GM12878 (cell line): ENCODE results near the gene TBC1D8.

Source experiments
- ATF2 ChIP-seq: IDR thresholded peaks from 2 replicates; pipeline ENCODE4 v1.6.1; 2012; ENCODE audit warnings: low read length, inconsistent platforms
- MXI1 ChIP-seq: fragments of 150-350 bp; IDR thresholded peaks from 2 replicates; pipeline ENCODE4 v1.6.1; 2011; ENCODE audit warnings: low read depth, mild to moderate bottlenecking, inconsistent platforms, low read length, improper control_type of control experiment
- SMC3 ChIP-seq: IDR thresholded peaks from 2 replicates; pipeline ENCODE4 v1.6.1; 2011; ENCODE audit warnings: low read length, improper control_type of control experiment, borderline replicate concordance
- TF ChIP-seq, protein P1 (sequence below), 3 experiments: IDR thresholded peaks in 2 of 3; conservative IDR thresholded peaks in 1 of 3; 2 replicates each; pipeline ENCODE4 v1.5.1; 2011; ENCODE audit warnings: low read depth in 3 of 3, low read length in 3 of 3, mild to moderate bottlenecking in 3 of 3, control low read depth in 2 of 3, moderate library complexity in 2 of 3, inconsistent platforms in 1 of 3, mixed read lengths in 1 of 3; ENCODE audit not compliant: control insufficient read depth in 2 of 3, insufficient read depth in 1 of 3; ENCODE audit errors: extremely low read depth in 1 of 3

DNA sequence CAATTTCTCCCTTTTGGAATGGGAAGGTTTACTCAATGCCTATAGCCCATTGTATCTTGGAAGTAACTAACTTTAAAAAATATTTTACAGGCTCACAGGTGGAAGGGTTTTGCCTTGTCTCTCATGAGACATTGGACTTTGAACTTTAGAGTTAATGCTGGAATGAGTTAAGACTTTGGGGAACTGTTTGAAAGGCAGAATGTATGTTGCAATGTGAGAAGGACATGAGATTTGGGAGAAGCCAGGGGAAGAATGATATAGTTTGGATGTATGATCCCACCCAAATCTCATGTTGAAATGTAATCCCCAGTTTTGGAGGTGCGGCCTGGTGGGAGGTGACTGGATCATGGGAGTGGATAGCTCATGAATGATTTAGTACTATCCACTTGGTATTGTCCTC, 17.5 kb upstream of the TBC1D8 start:
- no peak for TF ChIP-seq SMC3
- TF ChIP-seq ATF2, result no peak
- no peak for TF ChIP-seq MXI1
- TF ChIP-seq, protein P1, sequence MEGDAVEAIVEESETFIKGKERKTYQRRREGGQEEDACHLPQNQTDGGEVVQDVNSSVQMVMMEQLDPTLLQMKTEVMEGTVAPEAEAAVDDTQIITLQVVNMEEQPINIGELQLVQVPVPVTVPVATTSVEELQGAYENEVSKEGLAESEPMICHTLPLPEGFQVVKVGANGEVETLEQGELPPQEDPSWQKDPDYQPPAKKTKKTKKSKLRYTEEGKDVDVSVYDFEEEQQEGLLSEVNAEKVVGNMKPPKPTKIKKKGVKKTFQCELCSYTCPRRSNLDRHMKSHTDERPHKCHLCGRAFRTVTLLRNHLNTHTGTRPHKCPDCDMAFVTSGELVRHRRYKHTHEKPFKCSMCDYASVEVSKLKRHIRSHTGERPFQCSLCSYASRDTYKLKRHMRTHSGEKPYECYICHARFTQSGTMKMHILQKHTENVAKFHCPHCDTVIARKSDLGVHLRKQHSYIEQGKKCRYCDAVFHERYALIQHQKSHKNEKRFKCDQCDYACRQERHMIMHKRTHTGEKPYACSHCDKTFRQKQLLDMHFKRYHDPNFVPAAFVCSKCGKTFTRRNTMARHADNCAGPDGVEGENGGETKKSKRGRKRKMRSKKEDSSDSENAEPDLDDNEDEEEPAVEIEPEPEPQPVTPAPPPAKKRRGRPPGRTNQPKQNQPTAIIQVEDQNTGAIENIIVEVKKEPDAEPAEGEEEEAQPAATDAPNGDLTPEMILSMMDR (IDR thresholded peaks at IDR 0.05 in 2 of 3, conservative IDR thresholded peaks at IDR 0.05 in 1 of 3; ENCODE audit: control insufficient read depth in 2 of 3, extremely low read depth in 1 of 3, insufficient read depth in 1 of 3, low read depth in 3 of 3, low read length in 3 of 3), result no peak
